Naive thymus-derived CD4-positive, alpha-beta T cell (primary cell): ENCODE measurements around the gene CNTN4. TPM values are rescaled to one million over a fixed set of nuclear protein-coding genes. Genes with fewer than 3 reads are reported as not detected.

Experiments
- ATAC-seq: fragments of 150-1000 bp; cut with Tn5 transposase; 2 replicates; pipeline ENCODE4 v1.10.0; 2021; ENCODE audit warnings: mild to moderate bottlenecking, moderate library complexity
- CTCF ChIA-PET: fragments of 350-600 bp; sonication (Branson Sonifier 250); formaldehyde crosslinking; loops from one replicate; lab custom pipeline; 2021; ENCODE audit warnings: antibody characterized with exemption; lab: Charles Lee
- POLR2A ChIA-PET: fragments of 350-600 bp; sonication (Branson Sonifier 250); formaldehyde crosslinking; loops from one replicate; lab custom pipeline; 2021; ENCODE audit warnings: antibody characterized with exemption, inconsistent platforms; lab: Charles Lee
- DNase-seq, 9 donors: peaks; one replicate each; pipeline versions ENCODE4 v3.0.0 to v3.0.0-alpha.2; 2020 to 2022; ENCODE audit warnings: mixed read lengths in 1 of 9
- H3K27ac ChIP-seq: one replicate; pipeline ENCODE4 v1.7.0; 2013; ENCODE audit warnings: mild to moderate bottlenecking, low read depth, low read length, moderate library complexity
- H3K27me3 ChIP-seq, 2 donors: one replicate each; pipeline ENCODE4 v1.7.0; 2013; ENCODE audit warnings: low read length in 2 of 2, mild to moderate bottlenecking in 2 of 2, moderate library complexity in 2 of 2; ENCODE audit not compliant: control insufficient read depth in 2 of 2, insufficient read depth in 2 of 2
- H3K36me3 ChIP-seq, 3 experiments: 1 replicate in 2 of 3; 2 replicates in 1 of 3; pipeline ENCODE4 v1.7.0; 2013; ENCODE audit warnings: low read length in 3 of 3, mild to moderate bottlenecking in 3 of 3, moderate library complexity in 1 of 3; ENCODE audit not compliant: insufficient read depth in 3 of 3, control insufficient read depth in 2 of 3
- H3K4me1 ChIP-seq, 2 donors: one replicate each; pipeline ENCODE4 v1.7.0; 2013; ENCODE audit warnings: low read length in 2 of 2, mild to moderate bottlenecking in 2 of 2, moderate library complexity in 1 of 2; ENCODE audit not compliant: control insufficient read depth in 2 of 2, insufficient read depth in 2 of 2
- H3K4me3 ChIP-seq: 2 replicates; pipeline ENCODE4 v1.7.0; 2013; ENCODE audit warnings: mild to moderate bottlenecking, low read length
- H3K9me3 ChIP-seq, 3 experiments: 1 replicate in 2 of 3; 2 replicates in 1 of 3; pipeline ENCODE4 v1.7.0; 2013; ENCODE audit warnings: low read length in 3 of 3; ENCODE audit not compliant: control insufficient read depth in 2 of 3
- H3K27ac Mint-ChIP-seq, 9 donors: one replicate each; pipeline ENCODE4 v1.8.0; 2020 to 2022; ENCODE audit warnings: mixed read lengths in 9 of 9, mild to moderate bottlenecking in 8 of 9, moderate library complexity in 5 of 9, inconsistent platforms in 2 of 9
- H3K27me3 Mint-ChIP-seq, 5 donors: one replicate each; pipeline ENCODE4 v1.8.0; 2021 to 2022; ENCODE audit warnings: mixed read lengths in 5 of 5, mild to moderate bottlenecking in 1 of 5
- H3K36me3 Mint-ChIP-seq, 5 donors: one replicate each; pipeline ENCODE4 v1.8.0; 2020 to 2022; ENCODE audit warnings: mixed read lengths in 5 of 5, mild to moderate bottlenecking in 3 of 5, inconsistent platforms in 1 of 5
- H3K4me1 Mint-ChIP-seq, 7 donors: one replicate each; pipeline ENCODE4 v1.8.0; 2020 to 2022; ENCODE audit warnings: mixed read lengths in 7 of 7, mild to moderate bottlenecking in 3 of 7, inconsistent platforms in 1 of 7
- H3K4me3 Mint-ChIP-seq, 10 donors: one replicate each; pipeline ENCODE4 v1.8.0; 2020 to 2022; ENCODE audit warnings: mild to moderate bottlenecking in 10 of 10, mixed read lengths in 10 of 10, moderate library complexity in 6 of 10, inconsistent platforms in 2 of 10
- H3K9me3 Mint-ChIP-seq, 11 donors: one replicate each; pipeline ENCODE4 v1.8.0; 2020 to 2022; ENCODE audit warnings: mixed read lengths in 11 of 11, mild to moderate bottlenecking in 4 of 11, inconsistent platforms in 1 of 11, moderate library complexity in 1 of 11
- intact Hi-C, 2 donors: fragments of 100-400 bp; cut with micrococcal nuclease; formaldehyde crosslinking; loops; one replicate each; pipeline ENCODE4 v1.15.1; 2023
- polyA plus RNA-seq, 2 donors: library from polyadenylated mRNA; unstranded; fragments of 300-500 nt; fragmentation: Illumina TruSeq; gene quantifications; one replicate each; pipeline ENCODE4 v1.2.3, GENCODE V29; 2021
- total RNA-seq, 6 experiments: library from RNA in 5 of 6; stranded (reverse) in 5 of 6; gene quantifications; 1 replicate in 5 of 6; 2 replicates in 1 of 6; pipeline ENCODE4 v1.2.3 and lab custom pipeline; 2021 to 2026

Gene CNTN4
- total and polyA plus RNA-seq, 7 experiments from 2014 or later: not detected

GRCh38 chr3:3013317-3014052 is 914.8 kb downstream of the CNTN4 start:
- Mint-ChIP-seq H3K4me3 (no peak overlapping the region), H3K9me3 (no peaks in the 10 kb centered on the region), H3K27me3 (peaks cover 8 to 35% (median 21%) of the 10 kb centered on the region in 5 donors), H3K27ac (no peak overlapping the region), H3K36me3 (no peaks in the 10 kb centered on the region), H3K4me1 (peaks cover 0 to 2% (median 0%) of the 10 kb centered on the region in 7 donors)
- intact Hi-C loops: no loop called here
- DNase-seq (no peak), ATAC-seq (no peak)
- H3K27me3 ChIP-seq: no peaks in the 10 kb centered on the region
- no peaks in the 10 kb centered on the region for H3K4me1 ChIP-seq
- H3K36me3 ChIP-seq: no peaks in the 10 kb centered on the region
- H3K4me3 ChIP-seq: no peak overlapping the region
- no peak overlapping the region for H3K27ac ChIP-seq
- ChIA-PET CTCF (no interaction called here), POLR2A (no interaction called here)
- no peaks in the 10 kb centered on the region for H3K9me3 ChIP-seq

DNA sequence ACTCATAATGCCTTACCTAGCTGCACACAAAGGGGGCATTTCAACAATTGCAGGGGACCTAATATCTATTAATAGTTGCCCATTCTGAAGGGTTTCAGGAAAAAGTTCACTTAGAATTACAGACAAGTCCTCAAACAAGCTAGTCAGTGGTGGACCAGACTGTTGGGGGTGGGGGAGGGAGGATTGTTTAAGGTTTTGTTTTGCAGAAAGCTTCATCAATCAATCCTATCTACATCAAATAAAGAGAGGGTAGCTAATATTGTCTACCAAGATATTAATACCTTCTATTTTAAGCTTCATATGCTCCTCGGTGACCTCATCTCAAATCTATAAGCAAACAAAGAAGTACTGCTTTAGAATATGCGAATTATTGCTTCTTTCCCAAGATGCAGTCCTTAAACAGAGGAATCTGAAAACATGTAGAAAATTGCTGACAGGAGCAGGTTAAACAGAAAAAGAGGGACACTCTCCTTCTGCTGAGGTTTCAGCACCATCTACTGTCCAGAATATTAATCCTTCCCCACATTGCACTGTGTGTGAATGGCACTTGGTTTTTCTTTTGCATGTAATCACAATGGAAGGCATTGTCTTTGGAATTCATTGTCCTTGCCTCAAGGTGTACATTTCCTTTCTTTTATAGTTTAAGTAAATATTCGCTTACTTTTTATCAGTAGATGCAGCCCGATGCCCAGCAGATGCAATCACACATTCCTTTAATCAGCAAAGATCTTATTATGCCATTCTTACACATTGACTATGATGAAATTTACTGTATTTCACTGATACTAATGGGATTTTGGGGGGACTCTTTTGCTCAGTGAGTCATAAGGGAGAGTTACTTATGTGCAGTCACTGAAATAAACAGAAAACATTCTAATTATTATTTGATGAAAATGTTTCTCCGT is 916.8 kb downstream of the CNTN4 start:
- intact Hi-C loops: no loop called here
- no peak overlapping the region for H3K27ac Mint-ChIP-seq
- H3K27me3 ChIP-seq: no peaks in the 10 kb centered on the region
- no peaks in the 10 kb centered on the region for H3K4me1 ChIP-seq
- H3K27me3 Mint-ChIP-seq: peaks cover 8 to 33% (median 24%) of the 10 kb centered on the region in 5 donors
- H3K9me3 Mint-ChIP-seq: no peaks in the 10 kb centered on the region
- ChIA-PET CTCF (interaction anchor here (0.7 kb wide), 1 partner anchor 1264 kb away, joined by 3 read pairs; no protein-coding TSS in a partner anchor), POLR2A (no interaction called here)
- no peaks in the 10 kb centered on the region for H3K36me3 ChIP-seq
- H3K4me3 Mint-ChIP-seq: no peak overlapping the region
- no peaks in the 10 kb centered on the region for H3K36me3 Mint-ChIP-seq
- H3K4me1 Mint-ChIP-seq: peaks cover 0 to 2% (median 0%) of the 10 kb centered on the region in 7 donors
- H3K9me3 ChIP-seq: no peaks in the 10 kb centered on the region
- DNase-seq (no peak), ATAC-seq (no peak)
- no peak overlapping the region for H3K27ac ChIP-seq
- H3K4me3 ChIP-seq: no peak overlapping the region

DNA sequence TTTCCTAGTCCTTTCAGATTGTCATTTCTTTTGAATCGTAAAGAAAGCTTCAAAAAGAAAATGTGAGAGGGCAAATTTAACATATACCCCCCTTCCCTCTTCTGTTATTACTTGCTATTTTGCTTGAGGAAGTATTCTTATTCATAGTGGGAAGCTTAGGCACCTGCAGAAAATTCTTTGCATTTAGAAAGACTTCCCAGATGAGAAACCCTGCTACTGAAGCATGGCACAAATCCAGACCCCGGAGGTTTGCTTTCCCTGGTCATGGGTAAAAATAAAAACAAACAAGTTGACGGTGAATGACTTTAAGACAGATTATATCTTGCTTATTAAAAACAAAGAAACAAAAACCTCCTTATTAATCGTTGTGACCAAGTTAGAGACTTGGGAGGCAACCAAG is 917.6 kb downstream of the CNTN4 start:
- intact Hi-C loops: no loop called here
- ATAC-seq: no peak
- H3K27me3 Mint-ChIP-seq: peaks cover 8 to 33% (median 23%) of the 10 kb centered on the region in 5 donors

GRCh38 chr3:3020209-3020608 is 921.5 kb downstream of the CNTN4 start:
- CTCF ChIA-PET: no interaction called here
- no peaks in the 10 kb centered on the region for H3K9me3 Mint-ChIP-seq
- no peak overlapping the region for H3K4me3 Mint-ChIP-seq
- intact Hi-C loops: no loop called here
- H3K4me3 ChIP-seq: no peak overlapping the region
- H3K36me3 ChIP-seq: no peaks in the 10 kb centered on the region
- no peaks in the 10 kb centered on the region for H3K4me1 ChIP-seq
- H3K4me1 Mint-ChIP-seq: no peaks in the 10 kb centered on the region
- H3K27ac Mint-ChIP-seq: no peak overlapping the region
- H3K36me3 Mint-ChIP-seq: no peaks in the 10 kb centered on the region
- POLR2A ChIA-PET: no interaction called here
- H3K9me3 ChIP-seq: no peaks in the 10 kb centered on the region
- H3K27me3 ChIP-seq: no peaks in the 10 kb centered on the region
- DNase-seq: no peak
- ATAC-seq: no peak
- no peak overlapping the region for H3K27ac ChIP-seq
- H3K27me3 Mint-ChIP-seq: peaks cover 0 to 28% (median 5%) of the 10 kb centered on the region in 5 donors

More for the DNA sequence above, 917.6 kb downstream of the CNTN4 start:
- H3K27me3 ChIP-seq: no peaks in the 10 kb centered on the region
- CTCF ChIA-PET: no interaction called here
- H3K36me3 ChIP-seq: no peaks in the 10 kb centered on the region
- no peaks in the 10 kb centered on the region for H3K9me3 ChIP-seq
- H3K36me3 Mint-ChIP-seq: no peaks in the 10 kb centered on the region
- DNase-seq: no peak
- H3K27ac Mint-ChIP-seq: no peak overlapping the region
- no peaks in the 10 kb centered on the region for H3K4me1 ChIP-seq
- no peaks in the 10 kb centered on the region for H3K9me3 Mint-ChIP-seq
- no peak overlapping the region for H3K4me3 ChIP-seq
- POLR2A ChIA-PET: no interaction called here
- no peak overlapping the region for H3K4me3 Mint-ChIP-seq
- peaks cover 0 to 2% (median 0%) of the 10 kb centered on the region in 7 donors for H3K4me1 Mint-ChIP-seq
- H3K27ac ChIP-seq: no peak overlapping the region

GRCh38 chr3:3023111-3023745 is 924.6 kb downstream of the CNTN4 start:
- DNase-seq (no peak), ATAC-seq (no peak)
- Mint-ChIP-seq H3K27ac (no peak overlapping the region), H3K9me3 (peaks cover 0 to 5% (median 0%) of the 10 kb centered on the region in 11 donors), H3K36me3 (no peaks in the 10 kb centered on the region), H3K27me3 (peaks cover 0 to 15% (median 0%) of the 10 kb centered on the region in 5 donors), H3K4me3 (no peak overlapping the region), H3K4me1 (peaks cover 1 to 10% (median 7%) of the 10 kb centered on the region in 7 donors)
- ChIA-PET CTCF (no interaction called here), POLR2A (no interaction called here)
- H3K36me3 ChIP-seq: no peaks in the 10 kb centered on the region
- peaks cover 5 to 6% of the 10 kb centered on the region in 2 donors for H3K4me1 ChIP-seq
- H3K27ac ChIP-seq: no peak overlapping the region
- H3K9me3 ChIP-seq: no peaks in the 10 kb centered on the region
- no peak overlapping the region for H3K4me3 ChIP-seq
- no peaks in the 10 kb centered on the region for H3K27me3 ChIP-seq
- intact Hi-C loops: no loop called here

DNA sequence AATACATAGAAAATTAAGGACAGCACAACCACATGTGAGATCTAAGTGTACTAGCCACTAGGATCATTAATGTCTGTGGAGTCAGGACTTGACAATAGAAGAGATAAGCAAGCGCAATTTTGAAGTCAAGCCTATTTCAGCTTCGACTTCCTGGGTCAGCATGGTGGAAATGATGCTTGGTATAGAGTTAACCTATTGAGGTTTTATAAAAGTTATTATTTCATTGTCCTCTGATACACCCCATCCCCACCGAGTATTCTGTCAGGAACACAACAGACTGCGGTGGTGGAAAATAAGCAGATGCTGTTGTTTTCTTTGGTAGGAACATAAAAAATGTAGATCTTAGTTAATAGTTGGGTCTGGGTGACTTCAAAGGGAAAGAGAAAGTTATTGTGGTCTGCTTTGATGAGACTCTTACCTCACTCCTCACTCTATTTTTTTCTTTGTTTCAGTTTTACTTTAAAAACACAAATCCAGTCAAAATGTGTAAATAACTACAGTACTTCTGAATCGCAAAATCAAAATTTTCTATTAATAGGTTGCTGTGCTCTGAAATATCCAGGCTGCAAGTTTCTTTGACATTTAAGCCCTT is 929.4 kb downstream of the CNTN4 start:
- no peaks in the 10 kb centered on the region for H3K36me3 Mint-ChIP-seq
- peaks cover 0 to 12% (median 0%) of the 10 kb centered on the region in 5 donors for H3K27me3 Mint-ChIP-seq
- intact Hi-C loops: loop anchor here in 1 of 2 donors (2.0 kb wide), 2 partner anchors 99 to 151 kb away; partner anchors contain the start of genes CRBN and TRNT1
- H3K27me3 ChIP-seq: no peaks in the 10 kb centered on the region
- DNase-seq (peak in 7 of 9 donors; percentile 4 to 43 (median 24)), ATAC-seq (peak; percentile 46)
- H3K4me1 Mint-ChIP-seq: peaks cover 3 to 18% (median 13%) of the 10 kb centered on the region in 7 donors
- H3K36me3 ChIP-seq: no peaks in the 10 kb centered on the region
- ChIA-PET POLR2A (no interaction called here), CTCF (interaction anchor here (0.6 kb wide), 1 partner anchor 673 kb away, joined by 3 read pairs; no protein-coding TSS in a partner anchor)
- H3K4me1 ChIP-seq: peaks cover 5 to 8% of the 10 kb centered on the region in 2 donors
- H3K27ac Mint-ChIP-seq: peak overlapping the region in 3 of 9 donors; percentile 3 to 23 (median 21)
- H3K4me3 ChIP-seq: no peak overlapping the region
- H3K27ac ChIP-seq: no peak overlapping the region
- H3K4me3 Mint-ChIP-seq: peak overlapping the region in 7 of 10 donors; percentile 7 to 55 (median 37)
- H3K9me3 ChIP-seq: no peaks in the 10 kb centered on the region
- peaks cover 0 to 5% (median 0%) of the 10 kb centered on the region in 11 donors for H3K9me3 Mint-ChIP-seq
